Esophagus squamous epithelium (tissue), 4 donors: Measurements from ENCODE around the gene KLHL20.

Experiments
- CTCF ChIP-seq, 6 experiments: fragments of 450-650 bp in 4 of 6; fragments of 200-600 bp in 2 of 6; sonication (generic) in 2 of 6; IDR thresholded peaks; one replicate each; pipeline ENCODE4 v1.5.1; 2016 to 2019; ENCODE audit warnings: antibody characterized with exemption in 6 of 6, mild to moderate bottlenecking in 4 of 6, moderate library complexity in 4 of 6
- POLR2A ChIP-seq, 4 donors: fragments of 450-650 bp; IDR thresholded peaks; one replicate each; pipeline ENCODE4 v1.6.1; 2017; ENCODE audit warnings: antibody characterized with exemption in 4 of 4, mild to moderate bottlenecking in 4 of 4, moderate library complexity in 3 of 4

GRCh38 chr1:173802961-173803360, 88.2 kb downstream of the KLHL20 start:
- TF ChIP-seq POLR2A (IDR thresholded peaks at IDR 0.05) (no peak), CTCF (IDR thresholded peaks at IDR 0.05) (no peak)
